GM19025 (cell line): ENCODE results near the gene KRTAP2-4.
"Not testable (repeated sequence)": the region's sequence is repeated elsewhere in the genome, so short reads cannot be mapped to it uniquely, and the experiment has no call there.

ENCODE experiments used
- ATAC-seq: cut with Tn5 transposase; IDR thresholded peaks from one replicate; pipeline ENCODE4 v1.9.1; 2021; ENCODE audit warnings: mild to moderate bottlenecking, low read depth, moderate library complexity; ENCODE audit not compliant: unreplicated experiment

Gene KRTAP2-4

GRCh38 chr17:41073676-41074075 is 8.0 kb upstream of the KRTAP2-4 start:
- no peak for ATAC-seq

GRCh38 chr17:41071606-41072360 is 6.1 kb upstream of the KRTAP2-4 start:
- ATAC-seq: no peak

- no peak for ATAC-seq
These were observed 3.4 kb upstream of the KRTAP2-4 start for GRCh38 chr17:41069031-41069430.

GRCh38 chr17:41067281-41067680 is 1.6 kb upstream of the KRTAP2-4 start:
- ATAC-seq: no peak

- not testable (repeated sequence) for ATAC-seq
These were observed 526 bp downstream of the KRTAP2-4 start for GRCh38 chr17:41065016-41065689.

- no peak for ATAC-seq
These were observed 1.4 kb downstream of the KRTAP2-4 start for GRCh38 chr17:41064301-41064700.

- ATAC-seq: no peak
These were observed 2.2 kb downstream of the KRTAP2-4 start for GRCh38 chr17:41063449-41063848.

GRCh38 chr17:41061964-41062363 is 3.7 kb downstream of the KRTAP2-4 start:
- no peak for ATAC-seq

GRCh38 chr17:41060052-41060604 is 5.6 kb downstream of the KRTAP2-4 start, which contains the start of gene KRTAP2-3:
Gene KRTAP2-3, minus strand, starts transcription at chr17:41060114. Its CDS starts 64 bp downstream, at chr17:41060050.
- ATAC-seq: no peak

GRCh38 chr17:41059276-41060051 is 6.2 kb downstream of the KRTAP2-4 start:
- ATAC-seq: not testable (repeated sequence)

- no peak for ATAC-seq
These were observed 6.9 kb downstream of the KRTAP2-4 start for GRCh38 chr17:41058741-41059140.

- no peak for ATAC-seq
These were observed 8.1 kb downstream of the KRTAP2-4 start for GRCh38 chr17:41057547-41057946.

- not testable (repeated sequence) for ATAC-seq
These were observed 10.5 kb downstream of the KRTAP2-4 start, which contains the start of gene KRTAP2-2 for GRCh38 chr17:41055130-41055529. Gene KRTAP2-2, minus strand, starts transcription at chr17:41055230. Its CDS starts 19 bp downstream, at chr17:41055211.

- ATAC-seq: not testable (repeated sequence)
These were observed 11.1 kb downstream of the KRTAP2-4 start for GRCh38 chr17:41054556-41054955.

- ATAC-seq: no peak
These were observed 11.7 kb downstream of the KRTAP2-4 start for GRCh38 chr17:41054025-41054424.

GRCh38 chr17:41052566-41052965 is 13.1 kb downstream of the KRTAP2-4 start:
- ATAC-seq: no peak

GRCh38 chr17:41049110-41049509 is 16.6 kb downstream of the KRTAP2-4 start:
- no peak for ATAC-seq

GRCh38 chr17:41048441-41048840 is 17.2 kb downstream of the KRTAP2-4 start:
- ATAC-seq: no peak

GRCh38 chr17:41046735-41047465 is 18.8 kb downstream of the KRTAP2-4 start, which contains the start of gene KRTAP2-1:
Gene KRTAP2-1, minus strand, starts transcription at chr17:41047316. Its CDS starts 49 bp downstream, at chr17:41047267.
- ATAC-seq: not testable (repeated sequence)

- no peak for ATAC-seq
These were observed 22.7 kb downstream of the KRTAP2-4 start for GRCh38 chr17:41042953-41043352.
